DND-41 (cell line): ENCODE measurements around the gene XYLT1.

Experiments used
- ATAC-seq: fragments of 200-7000 bp; cut with Tn5 transposase; 3 replicates; pipeline ENCODE4 v1.9.1; 2021; ENCODE audit warnings: low read depth; ENCODE audit not compliant: insufficient read depth
- DNase-seq: peaks from one replicate; pipeline ENCODE4 v3.0.0-alpha.2; 2020
- H2AFZ ChIP-seq: 2 replicates; pipeline ENCODE4 v1.6.0; 2012; ENCODE audit warnings: low read depth, low read length
- H3K27ac ChIP-seq: 2 replicates; pipeline ENCODE4 v1.5.1; 2012; ENCODE audit warnings: low read length, inconsistent platforms
- H3K27me3 ChIP-seq: fragments of 200-600 bp; sonication (generic); 2 replicates; pipeline ENCODE4 v1.6.0; 2012; ENCODE audit warnings: low read length, mild to moderate bottlenecking, inconsistent platforms; ENCODE audit not compliant: insufficient read depth, poor library complexity
- H3K36me3 ChIP-seq: 2 replicates; pipeline ENCODE4 v1.5.1; 2012; ENCODE audit warnings: low read length, inconsistent platforms; ENCODE audit not compliant: insufficient read depth
- H3K4me1 ChIP-seq: 2 replicates; pipeline ENCODE4 v1.5.1; 2012; ENCODE audit warnings: mild to moderate bottlenecking, low read length; ENCODE audit not compliant: insufficient read depth
- H3K4me2 ChIP-seq: 2 replicates; pipeline ENCODE4 v1.6.0; 2012; ENCODE audit warnings: mild to moderate bottlenecking, moderate library complexity, low read length, inconsistent platforms; ENCODE audit not compliant: insufficient read depth
- H3K4me3 ChIP-seq, 2 experiments: fragments of 200-600 bp in 1 of 2; shearing (Covaris generic) in 1 of 2; 2 replicates each; pipeline ENCODE4 v1.5.1; 2012 to 2016; ENCODE audit warnings: inconsistent platforms in 2 of 2, low read length in 2 of 2, mild to moderate bottlenecking in 2 of 2, low read depth in 1 of 2, moderate library complexity in 1 of 2
- H3K79me2 ChIP-seq: 2 replicates; pipeline ENCODE4 v1.6.0; 2012; ENCODE audit warnings: low read length, inconsistent platforms; ENCODE audit not compliant: insufficient read depth
- H3K9ac ChIP-seq: 2 replicates; pipeline ENCODE4 v1.6.0; 2012; ENCODE audit warnings: low read depth, mild to moderate bottlenecking, inconsistent platforms, low read length, moderate library complexity
- H3K9me3 ChIP-seq: 2 replicates; pipeline ENCODE4 v1.5.1; 2012; ENCODE audit warnings: low read length, moderate library complexity, mild to moderate bottlenecking, inconsistent platforms; ENCODE audit not compliant: insufficient read depth, severe bottlenecking
- H4K20me1 ChIP-seq: 2 replicates; pipeline ENCODE4 v1.6.0; 2012; ENCODE audit warnings: low read length; ENCODE audit not compliant: insufficient read depth
- CTCF ChIP-seq: IDR thresholded peaks from 2 replicates; pipeline ENCODE4 v1.5.1; 2012; ENCODE audit warnings: borderline replicate concordance, low read length, moderate library complexity, mild to moderate bottlenecking; ENCODE audit not compliant: poor library complexity, severe bottlenecking; ENCODE audit errors: extremely low read depth
- EZH2 ChIP-seq: IDR thresholded peaks from 3 replicates; pipeline ENCODE4 v1.6.1; 2012; ENCODE audit warnings: borderline replicate concordance, low read depth, mild to moderate bottlenecking, moderate library complexity, low read length, inconsistent platforms; ENCODE audit not compliant: severe bottlenecking

XYLT1 gene

DNA sequence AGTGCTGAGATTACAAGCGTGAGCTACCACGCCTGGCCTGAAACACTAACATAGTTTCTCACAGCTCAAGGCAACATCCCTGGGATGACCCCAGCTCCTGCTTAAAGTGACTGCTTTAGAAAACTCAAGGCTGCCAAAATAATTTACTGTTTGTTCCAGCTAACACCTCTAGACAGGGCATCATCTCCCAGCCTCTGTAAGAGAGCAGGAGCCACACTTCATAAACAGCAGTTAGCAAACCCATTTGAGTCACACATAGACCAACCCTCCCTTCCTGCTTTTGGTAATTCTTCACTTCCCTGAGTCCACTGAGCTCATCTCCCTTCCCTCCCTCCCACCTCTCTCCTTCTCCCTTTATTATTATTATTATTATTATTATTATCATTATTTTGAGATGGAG lies 201.3 kb downstream of the XYLT1 start:
- no peak overlapping the region for H3K4me2 ChIP-seq
- DNase-seq: no peak
- no peaks in the 10 kb centered on the region for H3K79me2 ChIP-seq
- H4K20me1 ChIP-seq: no peaks in the 10 kb centered on the region
- no peak for ATAC-seq
- H3K9me3 ChIP-seq: no peaks in the 10 kb centered on the region
- no peak overlapping the region for H3K4me3 ChIP-seq
- H2AFZ ChIP-seq: no peak overlapping the region
- no peaks in the 10 kb centered on the region for H3K4me1 ChIP-seq
- no peaks in the 10 kb centered on the region for H3K36me3 ChIP-seq
- H3K27me3 ChIP-seq: no peaks in the 10 kb centered on the region
- no peak overlapping the region for H3K27ac ChIP-seq
- TF ChIP-seq CTCF (no peak), EZH2 (no peak)
- H3K9ac ChIP-seq: no peak overlapping the region

- ATAC-seq (no peak), DNase-seq (no peak)
- Histone ChIP-seq H3K79me2 (no peaks in the 10 kb centered on the region), H4K20me1 (no peaks in the 10 kb centered on the region), H3K27me3 (no peaks in the 10 kb centered on the region), H3K27ac (no peak overlapping the region), H3K4me3 (no peak overlapping the region), H3K9ac (no peak overlapping the region), H3K9me3 (no peaks in the 10 kb centered on the region), H3K4me2 (no peak overlapping the region), H3K4me1 (no peaks in the 10 kb centered on the region), H3K36me3 (no peaks in the 10 kb centered on the region), H2AFZ (no peak overlapping the region)
- TF ChIP-seq CTCF (no peak), EZH2 (no peak)
These were observed 204.0 kb downstream of the XYLT1 start for GRCh38 chr16:17266608-17267313.

- no peaks in the 10 kb centered on the region for H3K4me1 ChIP-seq
- H3K4me3 ChIP-seq: no peak overlapping the region
- H4K20me1 ChIP-seq: no peaks in the 10 kb centered on the region
- no peak for ATAC-seq
- no peak overlapping the region for H3K9ac ChIP-seq
- H2AFZ ChIP-seq: no peak overlapping the region
- no peaks in the 10 kb centered on the region for H3K9me3 ChIP-seq
- no peaks in the 10 kb centered on the region for H3K36me3 ChIP-seq
- H3K4me2 ChIP-seq: no peak overlapping the region
- H3K79me2 ChIP-seq: no peaks in the 10 kb centered on the region
- TF ChIP-seq CTCF (no peak), EZH2 (no peak)
- DNase-seq: no peak
- no peaks in the 10 kb centered on the region for H3K27me3 ChIP-seq
- no peak overlapping the region for H3K27ac ChIP-seq
These were observed 205.6 kb downstream of the XYLT1 start for GRCh38 chr16:17265154-17265553.
